Forelimb muscle (tissue), 1 donor: ENCODE measurements around the gene BRSK2. TPM values are rescaled to one million over a fixed set of nuclear protein-coding genes. Genes with fewer than 3 reads are reported as not detected.
"Not testable (repeated sequence)": the region's sequence is repeated elsewhere in the genome, so short reads cannot be mapped to it uniquely, and the experiment has no call there.

Experiments used
- DNase-seq: peaks from one replicate; pipeline ENCODE4 v3.0.0-alpha.2; 2013; ENCODE audit warnings: low read depth
- polyA plus RNA-seq: library from polyadenylated mRNA; unstranded; fragments of 120-200 nt; gene quantifications from one replicate; pipeline ENCODE4 v1.2.1, GENCODE V29; 2013; ENCODE audit not compliant: insufficient read length

Gene BRSK2
- polyA plus RNA-seq, 1 donor: 1.2 TPM

DNA sequence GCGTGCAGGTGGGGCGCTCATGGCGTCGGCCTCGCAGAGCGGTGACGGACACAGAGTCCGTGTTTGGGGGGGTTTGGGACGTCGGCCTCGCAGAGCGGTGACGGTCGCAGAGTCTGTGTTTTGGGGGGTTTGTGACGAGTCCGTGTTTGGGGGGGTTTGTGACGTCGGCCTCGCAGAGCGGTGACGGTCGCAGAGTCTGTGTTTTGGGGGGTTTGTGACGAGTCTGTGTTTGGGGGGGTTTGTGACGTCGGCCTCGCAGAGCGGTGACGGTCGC is 20.1 kb downstream of the BRSK2 start:
- not testable (repeated sequence) for DNase-seq

DNA sequence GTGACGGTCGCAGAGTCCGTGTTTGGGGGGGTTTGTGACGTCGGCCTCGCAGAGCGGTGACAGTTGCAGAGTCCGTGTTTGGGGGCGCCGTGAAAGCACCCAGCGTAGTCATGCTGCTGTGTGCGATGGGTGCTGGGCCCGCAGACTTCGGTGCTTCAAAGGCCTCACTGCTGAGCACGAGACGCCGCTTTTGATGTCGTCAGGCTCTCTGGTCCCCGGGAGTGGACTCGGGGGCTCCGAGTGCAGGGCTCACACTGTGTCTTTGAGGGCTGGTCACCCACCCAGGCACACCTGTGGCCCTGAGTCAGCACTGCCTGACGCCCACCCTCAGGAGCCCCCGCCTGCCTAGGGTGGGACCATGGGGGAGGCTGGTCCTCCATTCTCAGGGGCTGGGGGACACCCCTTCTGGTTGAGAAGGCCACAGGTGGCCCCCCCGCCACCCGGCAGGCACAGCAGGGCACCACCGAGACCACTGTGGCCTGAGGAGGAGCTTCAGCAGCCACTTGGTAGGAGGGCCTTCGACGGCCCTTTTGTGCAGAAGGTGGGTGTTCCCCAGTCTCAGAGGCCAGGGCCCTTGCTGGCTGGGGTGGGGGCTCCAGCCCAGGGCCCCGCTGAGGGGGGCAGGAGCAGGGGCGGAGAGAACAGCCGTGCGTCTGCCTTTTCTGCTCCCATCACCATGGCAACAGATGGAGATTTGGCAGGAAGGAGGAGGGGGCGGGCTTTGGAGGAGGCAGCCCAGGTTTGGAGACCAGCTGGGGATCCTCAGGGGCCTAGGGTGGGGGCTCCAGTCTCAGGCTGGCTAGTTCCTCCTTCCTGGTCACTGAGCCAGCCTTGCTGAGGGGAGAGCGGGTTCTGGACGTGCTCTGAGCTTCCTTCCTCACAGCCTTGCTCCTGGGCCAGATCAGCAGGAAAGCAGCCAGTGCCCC is 20.9 kb downstream of the BRSK2 start:
- peak; percentile 17 for DNase-seq

DNA sequence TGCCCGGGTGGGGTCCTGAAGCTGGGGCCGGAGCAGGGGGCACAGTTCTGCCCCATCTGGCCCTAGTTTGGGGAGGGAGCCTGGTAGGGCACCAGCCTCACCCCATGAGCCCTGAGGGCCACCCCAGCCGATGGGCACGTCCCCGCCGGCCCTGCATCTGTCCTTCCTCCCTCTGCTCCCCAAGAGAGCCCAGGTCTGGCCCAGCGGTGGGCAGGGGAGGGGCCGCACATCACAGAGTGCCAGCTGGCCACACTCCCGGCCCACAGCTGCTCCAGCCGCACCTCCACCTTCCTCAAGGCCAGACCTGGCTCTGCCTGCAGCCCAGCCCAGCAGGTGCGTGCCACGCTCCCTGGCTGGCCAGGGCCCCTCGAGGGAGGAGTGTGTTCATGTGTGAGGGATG is 21.6 kb downstream of the BRSK2 start:
- DNase-seq: no peak

DNA sequence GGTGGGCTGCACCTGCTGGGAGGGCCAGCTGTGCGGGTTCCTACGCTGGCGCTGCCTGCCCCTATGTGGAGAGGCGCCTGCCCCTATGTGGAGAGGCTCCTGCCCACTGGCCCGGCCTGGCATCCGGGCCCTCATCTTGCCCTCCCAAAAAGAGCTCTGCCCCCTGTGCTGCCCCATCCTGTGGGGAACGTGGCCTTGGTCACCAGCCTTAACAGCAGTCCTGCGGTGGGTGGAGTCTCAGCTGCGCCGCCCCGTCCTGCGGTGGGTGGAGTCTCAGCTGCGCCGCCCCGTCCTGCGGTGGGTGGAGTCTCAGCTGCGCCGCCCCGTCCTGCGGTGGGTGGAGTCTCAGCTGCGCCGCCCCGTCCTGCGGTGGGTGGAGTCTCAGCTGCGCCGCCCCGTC is 22.0 kb downstream of the BRSK2 start:
- DNase-seq: not testable (repeated sequence)

DNA sequence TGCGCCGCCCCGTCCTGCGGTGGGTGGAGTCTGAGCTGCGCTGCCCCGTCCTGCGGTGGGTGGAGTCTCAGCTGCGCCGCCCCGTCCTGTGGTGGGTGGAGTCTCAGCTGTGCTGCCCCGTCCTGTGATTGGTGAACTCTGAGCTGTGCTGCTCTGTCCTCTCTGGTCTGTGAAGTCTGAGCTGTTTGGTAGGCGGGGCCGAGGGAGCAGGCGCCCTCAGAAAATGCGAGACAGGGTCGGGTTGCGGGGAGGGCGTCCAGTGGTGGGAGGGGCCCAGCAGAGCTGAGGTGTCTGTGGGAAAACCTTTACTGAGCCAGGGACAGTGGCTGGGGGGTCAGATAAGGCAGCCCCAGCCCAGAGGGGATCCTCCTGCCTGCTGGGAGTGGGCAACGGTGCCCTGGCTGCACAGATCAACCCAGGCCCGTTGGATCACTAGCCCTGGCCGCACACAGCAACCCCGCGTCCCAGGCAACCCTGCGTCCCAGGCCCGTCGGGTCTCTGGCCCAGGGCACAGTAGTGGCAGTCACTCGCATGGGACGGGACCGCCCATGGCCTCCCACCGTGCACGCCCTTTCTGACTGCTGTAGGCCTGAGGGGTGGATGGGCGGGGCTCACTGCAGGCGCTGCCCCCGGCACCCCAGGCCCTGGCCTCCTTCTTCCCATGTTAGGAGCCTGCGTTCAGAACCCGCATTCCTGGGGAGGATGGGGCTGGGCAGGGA is 22.8 kb downstream of the BRSK2 start:
- DNase-seq: no peak

DNA sequence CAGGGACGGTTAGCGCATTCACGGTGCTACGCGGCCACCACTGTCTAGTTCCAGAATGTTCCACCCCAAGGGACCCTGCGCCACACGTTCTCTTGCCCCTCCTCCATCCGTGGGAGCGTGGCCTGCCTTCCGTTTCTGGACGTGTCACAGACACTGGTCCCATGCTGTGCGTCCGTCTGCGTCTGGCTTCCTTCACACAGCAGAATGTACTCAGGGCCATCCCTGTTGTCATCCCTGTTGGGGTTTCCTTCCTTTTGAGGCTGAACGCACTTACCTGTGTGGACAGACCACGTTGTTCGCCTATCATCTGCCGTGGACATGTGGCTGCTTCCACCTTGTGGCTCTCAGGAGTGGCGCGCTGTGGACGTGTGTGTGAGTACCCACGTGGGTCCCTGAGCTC is 24.9 kb downstream of the BRSK2 start:
- no peak for DNase-seq

DNA sequence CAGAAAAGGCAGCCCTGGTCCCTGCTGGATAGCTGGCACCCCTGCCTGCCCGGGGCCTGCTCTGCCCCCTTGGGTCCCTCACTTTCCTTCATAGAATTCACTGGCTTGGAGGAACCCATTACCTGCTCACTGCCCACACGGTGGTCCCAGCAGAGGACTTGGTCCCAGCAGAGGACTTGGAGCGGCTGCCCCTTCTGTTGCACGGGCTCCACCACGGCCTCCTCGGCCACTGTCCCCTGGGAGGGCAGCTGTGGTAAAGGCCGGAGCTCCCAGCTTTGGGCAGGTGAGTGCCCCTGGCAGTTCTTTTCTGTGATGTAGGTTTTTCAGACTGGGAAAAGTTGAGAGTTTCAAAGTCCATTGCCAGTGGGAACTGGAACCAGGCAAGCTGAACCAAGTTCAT is 25.9 kb downstream of the BRSK2 start:
- DNase-seq: no peak

DNA sequence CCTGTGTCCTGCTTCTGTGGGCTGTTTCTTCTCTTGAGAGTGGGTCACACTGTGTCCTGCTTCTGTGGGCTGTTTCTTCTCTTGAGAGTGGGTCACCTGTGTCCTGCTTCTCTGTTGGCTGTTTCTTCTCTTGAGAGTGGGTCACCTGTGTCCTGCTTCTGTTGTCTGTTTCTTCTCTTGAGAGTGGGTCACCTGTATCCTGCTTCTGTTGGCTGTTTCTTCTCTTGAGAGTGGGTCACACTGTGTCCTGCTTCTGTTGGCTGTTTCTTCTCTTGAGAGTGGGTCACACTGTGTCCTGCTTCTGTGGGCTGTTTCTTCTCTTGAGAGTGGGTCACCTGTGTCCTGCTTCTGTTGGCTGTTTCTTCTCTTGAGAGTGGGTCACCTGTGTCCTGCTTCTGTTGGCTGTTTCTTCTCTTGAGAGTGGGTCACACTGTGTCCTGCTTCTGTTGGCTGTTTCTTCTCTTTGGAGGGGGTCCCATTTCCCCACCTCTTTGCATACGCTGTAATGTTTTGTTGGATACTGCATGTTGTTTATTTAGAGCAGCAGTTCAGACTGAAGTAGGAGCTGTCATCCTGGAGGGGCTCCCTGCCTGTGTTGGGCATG is 28.6 kb downstream of the BRSK2 start:
- not testable (repeated sequence) for DNase-seq

DNA sequence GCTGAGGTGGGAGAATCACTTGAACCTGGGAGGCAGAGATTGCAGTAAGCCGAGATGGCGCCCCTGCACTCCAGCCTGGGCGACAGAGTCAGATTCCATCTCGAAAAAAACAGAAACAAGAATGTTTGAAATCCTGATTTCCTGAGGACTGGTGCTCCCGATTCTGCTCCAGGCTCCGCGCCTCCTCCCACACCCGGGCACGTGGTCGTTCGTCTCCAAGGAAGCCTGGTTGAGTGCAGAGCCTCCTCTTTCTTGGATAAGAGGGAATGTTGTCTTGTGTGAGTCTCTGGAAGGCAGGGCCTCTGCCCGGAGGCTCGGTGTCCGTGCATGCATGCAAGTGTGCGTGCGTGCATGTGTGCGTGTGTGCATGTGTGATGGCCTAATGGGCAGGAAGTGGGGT is 30.1 kb downstream of the BRSK2 start:
- DNase-seq: no peak

DNA sequence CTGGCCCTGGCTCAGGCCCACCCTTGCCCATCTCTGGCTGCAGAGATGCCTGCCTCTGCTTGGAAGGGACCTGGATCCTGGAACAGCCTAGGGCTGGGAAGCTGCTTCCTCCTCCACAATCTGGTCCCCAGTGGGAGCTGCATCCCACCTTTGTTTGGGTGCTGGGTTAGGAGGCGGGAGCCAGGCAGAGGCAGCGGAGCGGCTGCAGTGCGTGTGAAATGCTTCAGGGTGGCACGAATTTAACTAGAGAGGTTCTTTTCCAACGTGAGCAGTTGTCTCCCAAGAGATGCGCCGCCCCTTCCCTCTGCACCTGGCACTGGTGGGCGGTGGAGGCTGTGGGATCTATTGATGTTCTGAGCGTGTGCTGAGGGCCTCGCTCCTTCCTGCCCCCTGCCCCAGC is 31.6 kb downstream of the BRSK2 start:
- DNase-seq: no peak

DNA sequence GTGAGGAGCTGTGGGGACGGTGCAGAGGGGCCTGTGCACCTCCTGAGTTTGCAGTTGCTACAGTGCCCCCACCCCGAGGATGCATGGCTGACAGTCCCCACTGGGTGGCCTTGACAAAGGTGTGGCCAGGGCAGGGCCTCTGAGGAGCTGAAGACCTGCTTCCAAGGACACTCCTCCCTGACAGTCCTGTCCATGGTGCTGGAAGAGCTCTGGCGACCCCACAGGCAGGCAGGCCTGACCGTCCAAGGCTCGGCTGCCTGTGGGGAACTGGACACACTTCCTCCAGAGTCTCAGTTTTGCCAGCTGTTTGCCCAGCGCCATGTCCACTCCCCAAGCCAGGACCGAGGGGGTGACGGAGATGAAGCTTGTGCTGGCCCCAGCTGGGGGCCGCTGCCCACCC is 32.7 kb downstream of the BRSK2 start:
- DNase-seq: no peak

DNA sequence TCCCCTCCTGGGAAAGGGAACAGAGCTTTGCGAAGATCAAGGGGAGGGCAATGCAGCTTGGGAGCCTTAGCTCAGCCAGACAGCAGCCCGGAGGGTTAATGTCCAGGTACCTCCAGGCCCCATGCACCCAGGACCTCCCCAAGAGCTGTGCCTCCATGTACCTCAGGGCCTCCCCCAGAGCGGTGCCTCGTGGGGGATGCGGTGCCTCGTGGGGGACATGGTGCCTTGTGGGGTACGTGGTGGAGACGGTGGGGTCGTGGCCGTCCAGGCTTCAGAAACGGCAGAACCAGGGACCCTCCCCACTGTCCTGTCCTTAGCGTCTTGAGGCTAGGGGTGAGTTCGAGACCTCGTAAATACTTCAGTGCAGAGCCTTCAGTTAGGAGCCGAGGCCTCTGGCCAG is 33.2 kb downstream of the BRSK2 start:
- no peak for DNase-seq

DNA sequence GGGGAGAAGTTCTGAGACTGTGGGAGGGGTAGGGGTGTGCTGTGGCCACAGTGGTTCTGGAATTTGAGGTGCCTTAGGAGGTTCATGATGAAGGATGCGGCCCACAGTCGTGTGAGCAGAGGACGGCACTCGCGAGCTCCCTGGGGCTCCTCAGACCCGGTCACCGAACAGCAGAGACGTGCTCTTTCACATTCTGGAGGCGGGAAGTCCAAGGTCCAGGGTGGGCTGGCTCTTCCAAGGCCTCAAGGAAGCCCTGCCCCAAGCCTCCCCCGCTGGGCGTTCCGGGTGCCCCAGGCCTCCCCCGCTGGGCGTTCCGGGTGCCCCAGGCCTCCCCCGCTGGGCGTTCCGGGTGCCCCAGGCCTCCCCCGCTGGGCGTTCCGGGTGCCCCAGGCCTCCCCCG is 33.7 kb downstream of the BRSK2 start:
- DNase-seq: not testable (repeated sequence)

DNA sequence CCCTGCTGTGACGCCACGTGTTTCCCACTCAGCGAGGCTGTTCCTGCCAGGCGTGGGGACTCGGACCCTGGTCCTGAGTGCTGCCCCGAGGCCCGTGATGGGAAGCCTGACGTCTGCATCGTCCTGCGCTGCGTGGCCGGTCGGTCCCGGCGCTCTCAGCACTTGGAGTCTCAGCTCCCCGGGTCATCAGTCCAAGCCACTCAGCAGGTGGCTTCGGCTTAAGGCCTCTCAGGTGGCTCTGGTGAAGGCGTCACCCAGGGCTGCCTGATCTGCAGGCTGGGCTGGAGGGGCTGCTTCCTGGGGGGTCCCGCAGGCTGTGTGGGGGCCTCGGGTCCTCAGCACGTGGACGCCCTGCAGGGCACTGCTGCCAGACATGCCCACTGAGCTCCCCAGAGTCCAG is 35.3 kb downstream of the BRSK2 start:
- DNase-seq: no peak

DNA sequence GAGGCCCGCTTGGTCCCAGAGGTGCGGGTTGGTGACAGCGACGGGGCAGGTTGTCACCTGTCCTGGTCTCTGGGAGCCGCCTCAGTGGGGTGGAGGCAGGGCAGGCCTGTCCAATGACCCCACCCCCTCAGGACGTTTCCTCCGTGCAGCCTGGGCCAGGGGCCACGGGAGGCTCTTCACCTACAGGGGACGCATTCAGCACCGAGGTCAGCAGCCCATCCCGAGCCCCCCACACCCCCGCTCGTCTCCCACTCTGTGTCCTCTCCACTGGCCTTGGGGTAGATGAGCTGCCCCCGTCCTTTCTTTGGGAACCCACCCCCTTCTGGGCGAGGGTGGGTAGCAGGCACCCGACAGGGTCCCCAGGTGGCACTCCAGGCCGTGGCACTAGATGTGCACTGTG is 35.7 kb downstream of the BRSK2 start:
- DNase-seq: no peak

DNA sequence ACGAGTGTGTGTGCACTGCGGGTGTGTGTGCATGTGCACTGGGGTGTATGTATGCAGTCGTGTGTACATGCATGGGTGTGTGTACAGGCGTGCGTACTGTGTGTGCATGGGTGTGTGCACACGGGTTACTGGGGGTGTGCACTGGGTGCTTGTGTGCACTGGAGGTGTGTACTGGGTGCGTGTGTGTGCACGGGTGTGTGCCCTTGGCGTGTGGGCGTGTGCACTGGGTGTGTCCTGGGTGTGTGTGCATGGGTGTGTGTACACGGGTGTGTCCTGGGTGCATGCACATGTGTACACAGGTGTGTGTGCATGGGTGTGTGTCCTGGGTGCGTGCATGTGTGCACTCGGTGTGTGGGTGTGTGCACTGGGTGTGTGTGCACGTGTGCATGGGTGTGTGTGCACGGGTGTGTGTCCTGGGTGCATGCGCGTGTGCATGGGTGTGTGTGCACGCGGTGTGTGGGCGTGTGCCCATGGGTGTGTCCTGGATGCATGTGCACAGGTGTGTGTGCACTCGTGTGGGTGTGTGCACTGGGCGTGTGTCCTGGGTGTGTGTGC is 39.1 kb downstream of the BRSK2 start:
- no peak for DNase-seq

DNA sequence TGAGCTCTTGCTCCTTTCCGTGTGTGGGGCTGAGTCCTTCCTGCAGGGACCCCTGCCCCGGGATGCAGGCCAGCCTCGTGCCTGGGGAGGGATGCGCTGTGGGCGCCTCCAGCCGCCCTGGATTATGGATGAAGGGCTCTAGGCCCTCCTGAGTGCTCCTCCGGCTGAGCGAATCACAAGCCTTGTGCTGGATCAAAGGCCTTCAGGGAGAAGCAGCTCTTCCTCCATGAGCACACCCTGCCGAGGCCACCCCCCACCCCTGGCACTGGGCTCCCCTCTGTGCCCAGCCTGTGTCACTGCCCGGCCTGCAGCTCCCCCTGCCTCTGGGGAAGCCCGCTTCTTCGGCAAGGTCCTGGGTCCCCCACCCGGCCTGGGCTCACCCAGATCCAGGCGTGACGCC is 43.8 kb downstream of the BRSK2 start:
- no peak for DNase-seq

DNA sequence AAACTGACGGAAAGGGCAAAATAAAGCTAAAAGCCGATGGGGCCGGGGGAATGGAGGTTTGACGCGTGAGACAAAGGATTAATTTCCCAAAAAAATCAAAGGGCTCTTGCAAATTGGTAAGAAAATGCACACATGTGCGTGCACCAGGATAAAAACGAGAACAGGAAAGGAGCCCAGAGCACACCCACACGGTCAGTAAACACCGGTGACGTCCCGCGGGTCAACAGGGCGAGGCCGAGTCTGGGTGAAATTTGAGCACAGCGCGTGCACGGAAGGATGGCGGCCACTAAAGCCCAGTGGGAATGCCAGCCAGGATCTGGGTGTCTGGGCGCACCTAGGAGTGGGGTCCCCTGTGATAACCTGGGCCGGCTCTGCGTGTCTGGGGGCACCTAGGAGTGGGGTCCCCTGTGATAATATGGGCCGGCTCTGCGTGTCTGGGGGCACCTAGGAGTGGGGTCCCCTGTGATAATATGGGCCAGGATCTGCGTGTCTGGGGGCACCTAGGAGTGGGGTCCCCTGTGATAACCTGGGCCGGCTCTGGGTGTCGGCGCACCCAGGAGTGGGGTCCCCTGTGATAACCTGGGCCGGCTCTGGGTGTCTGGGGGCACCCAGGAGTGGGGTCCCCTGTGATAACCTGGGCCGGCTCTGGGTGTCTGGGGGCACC is 44.4 kb downstream of the BRSK2 start:
- DNase-seq: no peak

DNA sequence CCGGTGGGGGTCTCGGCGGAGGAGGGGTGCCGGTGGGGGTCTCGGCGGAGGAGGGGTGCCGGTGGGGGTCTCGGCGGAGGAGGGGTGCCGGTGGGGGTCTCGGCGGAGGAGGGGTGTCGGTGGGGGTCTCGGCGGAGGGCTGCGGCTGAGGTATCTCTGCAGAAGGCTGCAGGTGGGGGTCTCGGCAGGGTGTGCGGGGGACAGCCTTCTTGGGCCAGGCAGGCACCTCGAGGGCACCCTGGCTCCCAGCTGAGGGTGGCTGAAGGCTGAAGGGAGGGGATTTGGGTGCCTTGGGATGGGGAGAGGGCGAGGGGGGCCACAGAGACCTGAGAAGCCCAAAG is 45.7 kb downstream of the BRSK2 start:
- DNase-seq: not testable (repeated sequence)

DNA sequence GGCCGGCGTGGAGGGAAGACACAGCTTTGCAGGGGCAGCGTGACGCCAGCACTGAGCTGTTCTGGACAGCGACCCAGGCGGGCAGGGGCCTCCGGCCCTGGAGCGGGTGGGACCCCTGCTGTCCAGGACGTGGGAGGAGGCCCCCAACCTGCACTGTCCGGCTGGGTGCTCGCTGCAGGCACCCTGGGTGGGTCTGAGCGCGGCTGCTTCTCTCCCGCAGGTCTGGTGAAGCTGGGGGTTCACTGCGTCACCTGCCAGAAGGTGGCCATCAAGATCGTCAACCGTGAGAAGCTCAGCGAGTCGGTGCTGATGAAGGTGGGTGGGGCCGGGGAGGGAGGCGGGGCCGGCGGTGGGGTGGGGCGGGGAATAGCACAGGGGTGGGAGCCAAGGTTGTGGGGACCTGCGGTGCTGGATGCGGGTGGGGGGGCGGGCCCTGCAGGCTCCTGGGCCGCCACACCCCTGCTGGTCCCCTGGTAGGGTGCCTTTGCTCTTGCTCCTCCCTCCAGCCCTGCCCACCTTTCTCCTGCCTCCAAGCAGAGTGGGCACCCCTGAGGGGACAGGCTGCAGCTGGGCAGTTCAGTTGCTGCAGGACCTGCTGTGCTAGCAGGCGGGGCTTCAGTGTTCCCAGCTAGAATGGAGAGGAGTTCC is 46.2 kb downstream of the BRSK2 start:
- DNase-seq: no peak

DNA sequence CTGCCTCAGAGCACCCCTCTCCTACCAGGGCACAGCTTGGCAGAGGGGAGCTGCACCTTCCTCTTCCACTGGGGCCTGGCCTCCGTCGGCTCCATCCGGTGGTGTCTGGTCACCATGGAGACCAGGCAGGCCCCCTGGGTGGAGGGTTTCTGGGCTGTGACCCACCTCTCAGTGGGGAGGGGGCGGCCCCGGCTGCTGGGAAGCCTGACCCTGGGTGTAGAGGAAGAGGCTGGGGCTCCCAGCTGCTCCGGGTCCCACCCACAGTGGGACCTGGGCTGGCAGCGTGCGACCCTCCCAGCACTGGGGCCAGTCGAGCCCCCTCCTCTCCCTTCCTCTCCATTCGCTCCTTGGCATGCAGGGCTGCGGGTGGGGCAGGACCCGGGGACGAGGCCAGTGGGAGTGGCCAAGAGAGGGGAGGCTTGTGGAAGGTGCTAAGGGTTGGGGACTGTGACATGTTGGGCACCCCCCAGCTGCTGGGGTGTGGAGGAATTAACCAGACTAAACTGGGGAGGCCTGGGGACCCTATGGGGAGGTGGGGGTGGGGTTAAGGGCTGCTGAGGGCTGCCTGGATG is 46.8 kb downstream of the BRSK2 start:
- no peak for DNase-seq
